Measurements from ENCODE around the gene TLK1. TPM values are rescaled to one million over a fixed set of nuclear protein-coding genes. Genes with fewer than 3 reads are reported as not detected.

The TLK1 gene
- total RNA-seq, 1 donor from 2014 or later: 32.2 TPM

GRCh38 chr2:171072164-171072563 is 88.5 kb downstream of the TLK1 start:
- Histone ChIP-seq H3K9me3 (no peaks in the 10 kb centered on the region), H3K36me3 (peaks cover 0 to 5% of the 10 kb centered on the region in 2 donors), H3K27ac (no peak overlapping the region), H3K4me3 (no peak overlapping the region), H3K4me1 (no peaks in the 10 kb centered on the region), H3K27me3 (no peaks in the 10 kb centered on the region)
- no peak for DNase-seq (ENCODE audit: low spot score in 2 of 2)
- TF ChIP-seq, protein P1, sequence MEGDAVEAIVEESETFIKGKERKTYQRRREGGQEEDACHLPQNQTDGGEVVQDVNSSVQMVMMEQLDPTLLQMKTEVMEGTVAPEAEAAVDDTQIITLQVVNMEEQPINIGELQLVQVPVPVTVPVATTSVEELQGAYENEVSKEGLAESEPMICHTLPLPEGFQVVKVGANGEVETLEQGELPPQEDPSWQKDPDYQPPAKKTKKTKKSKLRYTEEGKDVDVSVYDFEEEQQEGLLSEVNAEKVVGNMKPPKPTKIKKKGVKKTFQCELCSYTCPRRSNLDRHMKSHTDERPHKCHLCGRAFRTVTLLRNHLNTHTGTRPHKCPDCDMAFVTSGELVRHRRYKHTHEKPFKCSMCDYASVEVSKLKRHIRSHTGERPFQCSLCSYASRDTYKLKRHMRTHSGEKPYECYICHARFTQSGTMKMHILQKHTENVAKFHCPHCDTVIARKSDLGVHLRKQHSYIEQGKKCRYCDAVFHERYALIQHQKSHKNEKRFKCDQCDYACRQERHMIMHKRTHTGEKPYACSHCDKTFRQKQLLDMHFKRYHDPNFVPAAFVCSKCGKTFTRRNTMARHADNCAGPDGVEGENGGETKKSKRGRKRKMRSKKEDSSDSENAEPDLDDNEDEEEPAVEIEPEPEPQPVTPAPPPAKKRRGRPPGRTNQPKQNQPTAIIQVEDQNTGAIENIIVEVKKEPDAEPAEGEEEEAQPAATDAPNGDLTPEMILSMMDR (IDR thresholded peaks at IDR 0.05): no peak
- intact Hi-C loops (cut with DNase I): no loop called here

GRCh38 chr2:171069286-171069956 is 91.3 kb downstream of the TLK1 start:
- intact Hi-C loops (cut with DNase I): no loop called here

DNA sequence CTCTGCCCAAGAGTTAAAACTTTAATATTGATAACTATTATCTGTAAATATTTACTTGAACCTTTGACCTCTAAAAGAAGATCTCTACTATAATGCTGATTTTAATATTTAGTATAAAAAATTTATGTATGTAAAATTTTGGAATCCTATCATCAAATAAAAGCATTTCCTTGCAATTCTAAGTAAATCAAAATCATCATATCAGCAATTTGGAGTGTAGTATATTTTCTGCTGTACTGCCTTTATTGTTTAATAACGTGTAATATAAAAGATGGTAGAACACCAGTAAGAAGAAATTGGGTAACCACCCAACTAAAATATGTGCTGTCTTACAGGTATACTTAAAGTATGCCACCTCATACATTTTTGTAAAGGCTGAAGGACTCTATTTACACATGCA is 94.6 kb downstream of the TLK1 start:
- no peak overlapping the region for H3K27ac ChIP-seq
- no peaks in the 10 kb centered on the region for H3K9me3 ChIP-seq
- no peaks in the 10 kb centered on the region for H3K27me3 ChIP-seq
- no peaks in the 10 kb centered on the region for H3K36me3 ChIP-seq
- no peak overlapping the region for H3K4me3 ChIP-seq
- H3K4me1 ChIP-seq: no peaks in the 10 kb centered on the region
- no peak for DNase-seq (ENCODE audit: low spot score in 2 of 2)
- intact Hi-C loops (cut with DNase I): no loop called here
- TF ChIP-seq, protein P1 (IDR thresholded peaks at IDR 0.05): no peak

More at GRCh38 chr2:171069286-171069956, 91.3 kb downstream of the TLK1 start:
- Histone ChIP-seq H3K4me1 (no peaks in the 10 kb centered on the region), H3K4me3 (no peak overlapping the region), H3K36me3 (no peaks in the 10 kb centered on the region), H3K27me3 (no peaks in the 10 kb centered on the region), H3K9me3 (no peaks in the 10 kb centered on the region), H3K27ac (no peak overlapping the region)
- no peak for DNase-seq (ENCODE audit: low spot score in 2 of 2)
- TF ChIP-seq, protein P1 (IDR thresholded peaks at IDR 0.05): no peak

GRCh38 chr2:171057575-171057974 is 103.1 kb downstream of the TLK1 start:
- Histone ChIP-seq H3K4me1 (no peaks in the 10 kb centered on the region), H3K36me3 (peaks cover 12 to 19% of the 10 kb centered on the region in 2 donors), H3K9me3 (no peaks in the 10 kb centered on the region), H3K4me3 (no peak overlapping the region), H3K27ac (no peak overlapping the region), H3K27me3 (no peaks in the 10 kb centered on the region)
- TF ChIP-seq, protein P1 (IDR thresholded peaks at IDR 0.05): no peak
- DNase-seq (ENCODE audit: low spot score in 2 of 2): no peak
- intact Hi-C loops (cut with DNase I): no loop called here

GRCh38 chr2:171056307-171056706 is 104.4 kb downstream of the TLK1 start:
- TF ChIP-seq, protein P1 (IDR thresholded peaks at IDR 0.05): no peak
- Histone ChIP-seq H3K36me3 (peaks cover 15 to 27% of the 10 kb centered on the region in 2 donors), H3K4me1 (no peaks in the 10 kb centered on the region), H3K9me3 (no peaks in the 10 kb centered on the region), H3K27me3 (no peaks in the 10 kb centered on the region), H3K27ac (no peak overlapping the region), H3K4me3 (no peak overlapping the region)
- no peak for DNase-seq (ENCODE audit: low spot score in 2 of 2)
- intact Hi-C loops (cut with DNase I): no loop called here

Data from ascending aorta (tissue), 2 donors.